ENCODE measurements around the gene STX3.

GRCh38 chr11:59719556-59719955 lies 35.6 kb upstream of the STX3 start:
- TF ChIP-seq EZH2 (IDR thresholded peaks at IDR 0.05) (no peak), POLR2AphosphoS5 (IDR thresholded peaks at IDR 0.05; ENCODE audit: borderline replicate concordance, low read depth, low read length) (no peak), FOXP2 (optimal IDR thresholded peaks at IDR 0.05; ENCODE audit: control extremely low read depth, extremely low read length, insufficient read depth) (no peak)

Data from SK-N-MC (cell line).